GM12865 (cell line): Measurements from ENCODE around the gene KRTAP24-1.

ENCODE experiments used
- DNase-seq: peaks from one replicate; pipeline ENCODE4 v3.0.0; 2010; ENCODE audit warnings: low read depth
- H3K4me3 ChIP-seq: 2 replicates; pipeline ENCODE4 v1.5.1; 2011; ENCODE audit warnings: mild to moderate bottlenecking, low read depth, low read length, control low read depth
- CTCF ChIP-seq: IDR thresholded peaks from 2 replicates; pipeline ENCODE4 v1.5.1; 2011; ENCODE audit warnings: low read length, control low read depth, low read depth, inconsistent platforms; ENCODE audit not compliant: insufficient read depth; ENCODE audit errors: missing control alignments

Gene KRTAP24-1

GRCh38 chr21:30256100-30256499 is 26.6 kb downstream of the KRTAP24-1 start:
- DNase-seq, result no peak
- no peak for TF ChIP-seq CTCF
- no peak overlapping the region for H3K4me3 ChIP-seq

GRCh38 chr21:30255679-30256078 is 27.1 kb downstream of the KRTAP24-1 start:
- no peak for DNase-seq
- no peak for TF ChIP-seq CTCF

GRCh38 chr21:30251781-30252180 is 31.0 kb downstream of the KRTAP24-1 start:
- DNase-seq, result no peak
- TF ChIP-seq CTCF, result no peak
- H3K4me3 ChIP-seq, result no peak overlapping the region

More at GRCh38 chr21:30255679-30256078, 27.1 kb downstream of the KRTAP24-1 start:
- H3K4me3 ChIP-seq, result no peak overlapping the region

- no peak for DNase-seq
- H3K4me3 ChIP-seq, result no peak overlapping the region
- TF ChIP-seq CTCF, result no peak
These were observed 32.8 kb downstream of the KRTAP24-1 start for GRCh38 chr21:30249936-30250335.

- TF ChIP-seq CTCF, result no peak
- no peak for DNase-seq
These were observed 33.9 kb downstream of the KRTAP24-1 start for GRCh38 chr21:30248844-30249243.

GRCh38 chr21:30245061-30245460 is 37.7 kb downstream of the KRTAP24-1 start:
- TF ChIP-seq CTCF, result no peak
- DNase-seq, result no peak
- H3K4me3 ChIP-seq, result no peak overlapping the region

More at GRCh38 chr21:30248844-30249243, 33.9 kb downstream of the KRTAP24-1 start:
- no peak overlapping the region for H3K4me3 ChIP-seq

GRCh38 chr21:30243691-30244090 is 39.1 kb downstream of the KRTAP24-1 start:
- no peak for DNase-seq
- no peak for TF ChIP-seq CTCF

More at GRCh38 chr21:30243691-30244090, 39.1 kb downstream of the KRTAP24-1 start:
- H3K4me3 ChIP-seq, result no peak overlapping the region
